Activated CD4-positive, alpha-beta T cell treated with anti-CD3 and anti-CD28 coated beads for 1 hour (primary cell): ENCODE results near the gene CROCC2.

Experiments used
- DNase-seq: peaks from one replicate; pipeline ENCODE4 v3.0.0-alpha.2; 2020

The CROCC2 gene

DNA sequence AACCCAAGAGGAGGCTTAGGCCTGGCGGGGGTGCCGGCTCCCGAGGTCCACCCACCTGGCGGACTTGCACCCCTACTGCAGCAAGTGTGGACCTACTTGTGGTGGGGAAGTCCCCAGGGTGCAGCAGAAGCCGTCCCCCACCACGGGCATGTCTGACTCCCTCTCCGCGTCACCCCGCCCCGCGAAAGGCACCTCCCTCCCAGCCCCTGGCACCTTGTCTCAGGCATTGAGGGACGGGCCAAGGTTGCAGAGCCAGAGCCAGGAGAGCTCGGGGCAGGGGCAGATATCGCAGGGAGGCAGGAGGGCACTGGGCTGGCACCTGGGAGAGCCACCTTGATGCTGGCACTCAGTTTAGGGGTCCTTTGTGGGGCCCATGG, 19.0 kb downstream of the CROCC2 start:
- DNase-seq = no peak

DNA sequence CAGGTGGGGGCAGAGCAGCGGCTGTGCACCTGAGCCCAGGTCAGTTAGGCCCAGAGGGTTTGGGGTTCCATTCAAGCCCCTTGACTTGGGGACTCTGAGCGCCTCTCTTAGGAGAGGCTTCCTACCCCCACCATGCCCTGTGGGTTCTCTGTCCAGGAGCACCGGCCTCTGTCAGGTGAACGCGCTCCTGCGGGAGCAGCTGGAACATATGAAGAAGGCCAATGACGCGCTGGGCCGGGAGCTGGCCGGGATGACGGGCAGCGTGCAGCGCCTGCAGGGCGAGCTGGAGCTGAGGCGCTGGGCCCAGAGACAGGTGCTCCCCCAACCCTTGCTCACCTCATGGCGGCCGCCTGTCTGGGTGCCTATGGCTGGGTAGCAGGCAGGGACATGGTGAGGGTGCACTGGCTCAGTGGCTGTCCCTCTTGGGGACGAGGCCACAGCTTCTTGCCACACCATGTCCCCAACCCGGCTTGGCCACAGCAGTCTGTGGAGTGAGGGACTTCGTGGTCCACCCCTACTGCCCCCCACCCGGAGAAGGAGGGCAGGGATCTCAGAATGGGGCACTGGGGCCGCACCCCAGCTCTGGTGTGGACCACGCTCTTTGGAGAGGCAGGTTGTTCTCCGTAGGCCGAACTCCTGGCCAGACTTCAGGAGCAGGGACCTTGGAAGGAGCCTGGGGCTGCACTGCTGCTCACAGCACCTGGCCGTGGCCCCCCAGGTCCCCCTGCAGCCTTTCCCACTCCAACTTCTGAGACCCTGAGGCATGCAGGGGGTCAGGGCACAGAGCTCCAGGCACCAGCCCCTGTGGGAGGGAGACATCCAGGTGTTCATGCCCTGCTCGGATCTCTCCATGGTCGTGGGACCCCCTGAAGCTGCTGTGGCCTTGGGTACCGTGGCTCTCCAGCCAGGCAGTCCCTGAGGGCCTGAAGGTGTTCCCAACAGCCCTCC, 19.7 kb downstream of the CROCC2 start:
- DNase-seq = no peak

DNA sequence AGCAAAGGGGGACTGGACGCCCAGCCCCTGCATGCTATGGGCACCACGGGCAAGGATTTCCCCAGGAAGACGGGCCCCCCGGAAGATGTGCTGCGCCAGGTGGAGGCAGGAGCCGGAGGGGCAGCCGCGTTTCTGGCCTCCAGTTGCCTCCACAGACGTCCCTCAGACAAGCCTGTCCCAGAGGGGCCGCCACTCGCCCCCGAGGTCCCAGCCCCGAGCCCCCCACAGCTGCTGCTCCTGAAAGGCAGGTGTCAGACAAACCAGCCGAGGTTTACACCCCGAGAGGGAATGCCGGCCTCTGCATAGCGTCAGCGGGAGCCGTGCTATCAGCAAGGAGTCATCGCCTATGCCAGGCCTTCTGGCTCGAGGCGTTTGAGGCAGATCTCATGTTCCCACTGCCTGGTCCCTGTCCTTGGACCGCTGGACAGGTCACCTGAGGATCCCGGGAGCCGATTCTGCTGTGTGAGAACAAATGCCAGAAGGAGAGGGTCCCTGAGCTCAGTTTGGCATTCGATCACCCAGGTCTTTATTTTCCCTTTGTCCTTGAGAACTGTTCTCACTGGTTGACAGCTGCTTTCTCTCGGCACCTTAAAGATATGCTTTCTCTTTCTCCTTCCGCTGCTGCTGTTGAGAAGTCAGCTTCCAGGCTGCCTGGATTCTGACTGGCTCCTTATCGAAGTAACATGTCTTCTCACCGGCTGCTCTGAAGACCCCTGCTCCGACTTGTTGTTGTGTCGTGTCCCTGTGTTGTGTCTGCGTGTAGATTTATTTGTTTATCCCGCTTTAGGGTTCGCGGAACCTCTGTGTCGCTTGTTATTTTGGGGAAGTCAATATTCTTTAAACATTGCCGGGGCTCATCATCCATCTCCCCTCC, 20.6 kb downstream of the CROCC2 start:
- peak; percentile 5 for DNase-seq

DNA sequence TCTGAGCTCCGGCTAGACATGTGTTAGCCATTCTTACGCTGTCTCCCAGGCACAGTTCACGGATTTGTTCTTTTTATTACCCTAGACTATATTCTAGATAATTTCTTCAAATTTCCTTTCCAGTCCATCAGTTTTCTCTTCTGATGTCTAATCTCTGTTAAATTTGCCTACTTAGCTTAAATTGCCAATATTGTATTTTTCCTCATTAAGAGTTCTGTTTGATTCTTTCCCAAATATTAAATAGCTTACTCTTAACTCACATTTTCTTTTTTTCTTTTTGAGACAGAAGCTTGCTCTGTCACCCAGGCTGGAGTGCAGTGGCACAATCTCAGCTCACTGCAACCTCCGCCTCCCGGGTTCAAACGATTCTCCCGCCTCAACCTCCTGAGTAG, 21.2 kb downstream of the CROCC2 start:
- DNase-seq = no peak

DNA sequence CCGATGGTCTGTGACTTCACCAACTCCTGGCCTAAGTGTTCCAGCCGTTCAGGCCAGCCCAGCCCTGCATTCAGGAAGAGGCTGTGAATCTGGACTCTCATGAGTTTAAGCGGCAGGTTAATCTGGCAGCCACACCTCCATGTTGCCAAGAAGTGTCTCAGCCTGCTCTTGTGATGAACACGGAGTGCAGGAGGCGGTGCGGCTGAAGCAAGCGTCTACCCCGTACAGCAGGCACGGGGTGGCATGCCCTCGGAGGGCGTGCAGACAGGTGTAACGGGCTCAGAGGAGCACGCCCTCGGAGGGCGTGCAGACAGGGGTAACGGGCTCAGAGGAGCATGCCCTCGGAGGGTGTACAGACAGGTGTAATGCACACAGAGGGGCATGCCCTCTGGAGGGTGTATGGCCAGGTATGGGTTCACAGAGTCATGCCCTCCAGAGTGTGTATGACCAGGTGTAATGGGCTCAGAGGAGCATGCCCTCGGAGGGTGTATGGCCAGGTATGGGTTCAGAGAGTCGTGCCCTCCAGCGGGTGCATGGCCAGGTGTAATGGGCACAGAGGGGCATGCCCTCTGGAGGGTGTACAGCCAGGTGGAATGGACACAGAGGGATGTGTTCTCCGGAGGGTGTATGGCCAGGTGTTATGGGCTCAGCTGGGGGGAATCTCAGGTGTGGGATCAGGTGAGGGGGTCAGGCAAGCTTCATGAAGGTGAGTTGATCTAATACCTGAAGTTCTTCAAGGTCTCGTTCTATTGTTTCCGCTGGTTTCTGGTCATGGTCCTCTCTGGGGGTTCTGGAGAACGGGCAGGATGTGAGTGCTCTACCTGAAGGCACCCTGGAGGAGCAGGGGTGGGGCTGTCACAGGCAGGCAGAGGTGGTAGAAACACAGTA, 22.6 kb downstream of the CROCC2 start:
- DNase-seq = no peak

DNA sequence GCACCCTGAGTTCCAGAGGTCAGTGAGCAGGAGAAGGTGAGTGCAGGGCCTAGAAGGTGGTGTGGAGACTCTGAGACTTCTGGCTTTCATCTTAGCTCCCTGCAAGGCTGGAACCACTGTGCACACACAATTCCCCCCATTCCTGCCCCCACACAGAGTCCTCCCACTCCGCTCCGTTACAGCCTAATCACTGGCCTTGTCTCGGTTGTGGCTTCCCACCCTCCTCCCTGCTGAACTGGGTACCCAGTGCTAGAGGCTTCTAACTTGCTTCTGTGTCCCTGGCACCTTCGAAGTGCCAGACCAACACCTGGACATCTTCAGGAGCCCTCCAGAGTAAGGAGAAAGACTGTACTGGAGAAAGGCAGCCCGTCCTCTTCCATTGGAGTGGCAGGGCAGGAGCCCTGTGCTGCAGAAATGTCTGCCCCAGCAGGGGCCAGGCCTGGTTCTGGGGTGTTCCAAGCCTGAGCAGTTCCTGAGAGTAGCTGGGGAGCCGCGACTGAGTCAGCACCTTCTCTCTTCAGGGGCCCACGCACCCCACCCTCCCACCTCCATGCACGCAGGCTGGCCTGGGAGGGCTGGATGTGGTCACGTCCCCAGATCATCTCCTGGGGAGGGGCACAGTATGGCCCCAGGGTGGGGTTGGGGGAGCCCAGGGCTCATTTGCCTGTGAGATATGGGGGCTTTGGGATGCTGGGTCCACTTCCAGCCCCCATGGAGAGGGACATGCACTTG, 23.4 kb downstream of the CROCC2 start:
- no peak for DNase-seq

DNA sequence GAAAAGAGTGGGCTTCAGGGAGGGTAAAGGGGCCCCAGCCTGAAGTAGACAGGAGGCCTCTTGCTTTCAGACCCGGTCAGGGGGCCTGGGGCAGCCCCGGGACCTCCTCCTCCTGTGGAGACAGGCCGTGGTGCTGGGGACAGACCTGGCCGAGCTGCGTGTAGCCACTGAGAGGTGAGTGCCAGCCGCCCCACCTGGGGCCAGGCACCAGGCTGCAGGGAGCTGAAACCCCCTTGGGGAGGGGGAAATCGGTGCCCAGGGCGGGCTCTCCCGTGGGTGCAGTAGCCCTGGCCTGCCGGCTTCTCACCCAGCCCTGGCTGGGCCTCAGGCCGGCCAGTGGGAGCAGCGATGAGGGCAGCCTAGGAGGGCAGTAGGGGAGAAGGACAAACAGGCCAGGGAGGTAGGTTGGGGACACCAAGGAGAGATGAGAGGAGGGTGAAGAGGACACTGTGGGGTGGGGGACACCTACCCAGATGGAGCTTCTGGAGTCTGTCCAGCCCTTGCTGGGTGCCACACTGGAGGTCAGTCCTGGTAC, 24.0 kb downstream of the CROCC2 start:
- no peak for DNase-seq

DNA sequence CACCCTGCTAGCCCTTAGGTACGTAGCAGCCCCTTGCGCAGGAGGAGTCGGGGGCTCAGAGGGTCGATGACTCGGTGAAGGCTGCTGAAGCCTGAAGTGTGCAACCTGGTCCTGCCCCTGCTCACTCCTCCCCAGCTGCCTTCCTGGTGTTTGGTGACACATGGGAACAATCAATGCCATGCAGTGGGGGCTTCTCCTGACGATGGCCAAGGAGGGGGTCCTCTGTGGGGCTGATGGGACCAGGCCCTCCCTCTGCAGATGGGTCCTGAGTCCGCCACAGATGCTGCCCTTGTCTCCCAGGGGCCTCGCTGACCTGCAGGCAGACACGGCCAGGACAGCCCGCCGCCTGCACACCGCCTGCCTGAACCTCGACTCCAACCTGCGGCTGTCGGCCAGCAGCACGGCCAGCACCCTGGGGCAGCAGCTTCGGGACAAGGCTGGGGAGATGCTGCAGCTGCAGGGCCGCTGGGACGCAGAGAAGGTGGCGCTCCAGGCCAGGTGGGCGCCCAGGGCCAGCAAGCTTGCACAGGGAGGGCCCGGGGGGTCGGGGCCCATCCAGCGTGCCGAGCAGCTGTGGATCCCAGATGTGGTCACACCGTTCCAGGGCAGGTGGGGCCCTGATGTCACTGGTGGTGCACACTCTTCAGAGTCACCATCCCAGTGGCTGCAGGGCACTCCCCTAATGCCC, 24.6 kb downstream of the CROCC2 start:
- DNase-seq = no peak

DNA sequence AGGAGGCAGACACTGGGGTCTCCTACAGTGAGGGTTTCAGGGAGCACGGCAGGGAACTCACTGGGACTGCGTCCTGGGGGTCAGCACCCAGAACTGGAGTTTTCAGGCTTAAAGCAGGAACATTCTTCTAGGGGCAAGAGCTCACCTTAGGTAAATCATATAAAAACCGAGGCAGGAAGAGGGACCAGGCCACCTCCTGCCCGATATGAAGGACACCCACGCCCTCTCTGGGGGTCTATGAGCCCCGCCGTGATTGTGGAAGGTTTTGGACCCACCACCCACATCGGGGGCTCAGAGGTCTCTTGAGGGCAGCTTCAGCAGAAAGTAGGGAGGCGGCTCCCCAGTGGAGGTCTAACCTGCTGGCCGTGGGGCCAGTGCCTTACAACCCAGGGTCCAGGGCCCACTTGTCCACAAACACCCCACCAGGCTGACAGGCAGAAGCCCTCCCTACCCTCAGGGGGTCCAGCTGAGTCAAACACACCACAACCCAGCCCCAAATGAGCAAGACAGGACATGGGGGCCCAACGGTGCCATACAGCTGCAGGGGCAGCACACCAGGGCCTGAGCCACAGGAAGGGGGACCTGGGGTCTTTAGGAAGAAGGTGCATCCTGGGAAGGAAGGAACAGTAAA, 25.3 kb downstream of the CROCC2 start:
- DNase-seq = no peak

DNA sequence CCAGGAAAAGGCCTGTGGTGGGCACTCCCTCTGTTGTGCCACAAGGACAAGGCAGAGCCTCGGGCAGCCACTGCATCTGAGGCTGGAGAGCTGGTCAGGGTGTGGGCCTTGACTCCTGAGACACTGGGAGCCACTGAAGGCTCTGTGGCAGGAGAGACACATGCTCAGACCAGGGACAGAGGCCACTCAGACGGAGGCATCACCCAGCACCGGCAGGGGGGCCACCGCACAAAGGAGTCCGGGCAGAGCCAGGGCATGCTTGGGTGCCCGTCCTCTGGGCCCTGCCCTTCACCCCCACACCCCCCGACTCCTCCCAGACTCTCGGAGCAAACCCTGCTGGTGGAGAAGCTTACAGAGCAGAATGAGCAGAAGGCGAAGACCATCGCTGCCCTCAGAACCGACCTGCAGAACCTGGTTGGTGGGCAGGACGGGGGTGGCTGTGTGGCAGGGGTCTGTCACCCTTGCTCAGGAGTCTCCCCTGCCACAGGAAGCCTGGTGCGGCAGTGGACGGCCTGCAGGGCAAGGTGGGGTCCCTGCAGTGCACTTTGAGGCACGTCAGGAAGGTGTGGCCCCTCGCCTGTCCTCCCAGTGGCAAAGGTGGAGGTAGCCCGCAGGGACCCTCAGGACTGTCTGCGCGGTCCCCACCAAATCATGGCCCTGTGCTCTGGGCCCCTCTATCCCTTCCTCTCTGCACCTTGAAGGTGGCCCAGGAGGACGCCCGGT, 26.0 kb downstream of the CROCC2 start:
- no peak for DNase-seq

DNA sequence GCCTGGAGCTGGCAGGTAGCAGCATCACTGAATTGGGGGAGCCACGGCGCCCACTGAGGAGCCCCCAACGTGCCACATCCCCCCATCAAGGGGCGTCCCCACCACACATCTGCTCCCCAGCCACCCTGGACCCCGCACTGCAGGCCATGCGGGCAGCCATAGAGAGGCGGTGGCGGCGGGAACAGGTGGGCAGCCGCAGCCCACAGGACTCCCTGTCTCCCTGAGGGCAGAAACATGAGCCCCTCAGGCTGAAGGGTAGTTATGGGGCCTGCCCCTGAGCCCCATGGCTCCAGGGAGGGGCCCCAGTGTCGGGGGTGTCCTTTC, 26.6 kb downstream of the CROCC2 start:
- no peak for DNase-seq

DNA sequence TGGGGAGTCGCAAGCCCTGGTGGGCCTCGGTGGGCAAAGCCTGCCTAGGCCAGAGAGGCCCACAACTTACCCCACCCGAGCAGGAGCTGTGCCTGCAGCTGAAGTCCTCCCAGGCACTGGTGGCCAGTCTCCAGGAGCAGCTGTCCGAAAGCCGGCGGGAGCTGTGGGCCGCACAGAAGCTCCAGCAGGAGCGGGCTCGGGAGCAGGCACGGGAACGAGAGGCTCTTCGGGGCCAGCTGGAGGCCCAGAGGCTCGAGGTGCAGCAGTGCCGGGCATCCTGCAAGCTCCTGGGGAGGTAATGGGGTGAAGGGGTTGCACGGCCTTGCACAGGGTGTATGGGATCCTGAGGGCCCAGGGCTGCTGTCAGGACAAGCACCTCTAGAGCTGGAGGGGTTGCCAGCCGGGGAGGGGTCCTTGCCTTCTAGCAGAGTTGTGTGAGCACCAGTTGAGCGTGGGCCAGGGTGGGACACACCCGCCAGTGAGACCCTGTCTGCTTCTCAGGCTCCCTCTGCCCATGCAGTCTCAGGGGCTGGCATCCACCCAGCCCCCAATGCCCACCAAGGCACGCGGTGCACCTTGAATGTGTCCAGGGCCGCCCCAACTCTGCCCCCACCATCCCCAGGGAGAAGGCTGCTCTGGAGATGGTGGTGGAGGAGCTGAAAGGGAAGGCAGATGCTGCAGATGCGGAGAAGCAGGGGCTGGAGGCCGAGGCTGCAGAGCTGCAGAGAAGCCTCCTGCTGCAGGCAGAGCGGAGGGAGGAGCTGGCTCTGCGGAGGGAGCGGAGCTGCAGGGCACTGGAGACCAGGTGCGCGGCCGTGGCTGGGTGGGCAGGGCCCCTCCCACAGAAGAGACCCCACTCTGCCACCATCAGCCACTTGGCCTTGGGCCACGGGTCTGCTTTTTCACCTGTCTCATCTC, 27.2 kb downstream of the CROCC2 start:
- DNase-seq = no peak

DNA sequence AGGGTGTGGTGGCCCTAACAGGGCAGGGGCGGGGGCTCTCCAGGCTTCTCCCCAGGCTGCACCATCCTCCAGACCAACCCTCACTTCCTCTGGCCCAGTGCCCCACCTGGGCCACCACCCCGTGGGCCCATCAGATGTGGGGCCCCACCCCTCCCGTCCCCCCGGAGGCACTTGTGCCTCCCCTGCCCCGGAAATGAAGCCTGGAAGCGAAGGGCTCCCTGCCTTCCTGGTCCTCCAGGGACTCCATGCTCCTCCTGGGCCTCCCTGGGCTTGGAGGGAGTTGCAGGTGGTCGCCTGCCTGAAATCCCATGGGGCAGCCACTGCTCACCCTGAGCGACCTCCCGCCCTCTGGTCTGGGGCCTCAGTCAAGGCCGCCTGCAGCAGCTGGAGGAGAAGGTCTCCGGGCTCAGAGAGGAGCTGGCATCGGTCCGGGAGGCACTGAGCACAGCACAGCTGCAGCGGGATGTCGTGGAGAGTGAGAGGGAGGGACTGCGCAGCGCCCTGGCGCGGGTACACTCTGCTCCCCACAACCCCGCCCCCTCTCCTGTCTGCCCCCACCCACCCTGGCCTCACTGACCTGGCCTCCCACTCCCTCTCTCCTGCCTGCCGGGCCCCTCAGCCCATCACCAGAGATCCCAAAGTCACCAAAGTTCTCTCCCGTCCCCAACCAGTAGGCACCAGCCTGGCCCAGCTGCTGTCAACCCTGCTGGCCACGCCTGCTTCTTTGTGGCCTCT, 28.0 kb downstream of the CROCC2 start:
- no peak for DNase-seq

DNA sequence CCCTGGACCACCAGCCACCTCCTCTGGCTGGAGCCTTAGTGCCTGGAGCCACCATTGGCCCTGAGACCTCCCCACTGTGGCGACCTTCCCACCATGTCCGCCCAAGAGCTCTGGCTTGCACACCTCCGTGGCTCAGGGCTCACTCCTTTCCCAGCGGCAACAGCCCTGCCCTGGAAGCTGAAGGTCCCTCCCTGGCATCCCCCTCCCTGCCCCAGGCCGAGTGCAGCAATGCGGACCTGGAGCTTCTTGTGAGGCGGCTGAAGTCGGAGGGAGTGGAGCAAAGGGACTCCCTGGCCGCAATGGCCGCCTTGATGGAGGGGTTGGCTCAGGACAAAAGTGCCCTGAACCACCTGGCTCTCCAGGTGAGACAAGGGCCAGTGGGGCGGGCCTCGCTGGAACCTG, 28.6 kb downstream of the CROCC2 start:
- DNase-seq = no peak

DNA sequence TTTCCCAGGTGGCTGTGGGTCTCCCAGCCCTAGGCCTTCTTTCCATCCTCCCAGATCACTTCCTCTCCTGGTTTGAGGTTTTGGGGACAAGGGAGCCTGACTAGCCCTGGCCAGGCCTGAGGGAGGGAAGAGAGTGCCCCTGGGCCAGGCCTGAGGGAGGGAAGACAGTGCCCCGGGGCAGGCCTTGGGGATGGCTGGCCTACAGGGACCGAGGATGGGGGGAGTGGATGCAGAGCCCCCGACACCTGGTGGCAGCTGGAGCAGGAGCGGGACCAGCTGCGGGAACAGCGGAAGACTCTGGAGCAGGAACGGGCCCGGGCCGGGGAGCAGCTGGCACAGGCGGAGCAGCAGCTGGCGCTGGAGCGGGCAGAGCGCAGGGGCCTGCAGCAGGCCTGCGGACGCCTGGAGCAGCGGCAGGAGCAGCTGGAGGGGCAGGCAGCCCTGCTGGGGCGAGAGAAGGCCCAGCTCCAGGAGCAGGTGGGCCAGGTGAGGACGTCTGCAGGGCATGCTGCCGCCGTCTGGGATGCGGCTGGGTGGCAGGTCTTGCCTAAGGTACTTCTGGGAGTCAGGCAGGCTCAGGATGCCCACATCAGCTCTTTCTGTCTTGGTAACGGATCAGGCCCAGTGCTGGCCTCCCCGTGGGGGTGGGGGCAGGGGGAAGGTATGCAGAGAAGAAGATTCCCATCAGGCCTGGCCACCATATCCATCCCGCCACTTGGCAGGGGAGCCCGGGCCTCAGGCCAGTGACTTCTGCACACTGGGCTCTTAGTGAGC, 29.2 kb downstream of the CROCC2 start:
- no peak for DNase-seq

DNA sequence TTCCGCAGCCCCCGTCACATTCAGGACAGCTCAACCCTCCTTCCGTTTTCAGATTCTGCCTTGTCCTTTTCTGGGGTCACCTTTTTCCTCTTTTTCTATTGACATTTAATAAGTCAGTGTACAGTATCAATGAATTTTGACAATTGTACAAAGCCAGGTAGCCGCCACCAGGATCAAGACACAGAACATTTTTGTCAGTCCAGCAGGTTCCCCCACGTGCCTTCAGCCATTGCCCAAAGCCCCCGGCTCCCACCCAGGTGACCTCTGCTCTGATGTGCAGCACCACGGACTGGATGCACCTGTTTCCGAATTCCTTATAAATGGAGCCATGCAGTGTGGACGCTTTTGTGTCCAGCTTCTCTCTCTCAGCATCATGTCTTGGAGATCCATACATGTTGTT, 30.0 kb downstream of the CROCC2 start:
- no peak for DNase-seq

DNA sequence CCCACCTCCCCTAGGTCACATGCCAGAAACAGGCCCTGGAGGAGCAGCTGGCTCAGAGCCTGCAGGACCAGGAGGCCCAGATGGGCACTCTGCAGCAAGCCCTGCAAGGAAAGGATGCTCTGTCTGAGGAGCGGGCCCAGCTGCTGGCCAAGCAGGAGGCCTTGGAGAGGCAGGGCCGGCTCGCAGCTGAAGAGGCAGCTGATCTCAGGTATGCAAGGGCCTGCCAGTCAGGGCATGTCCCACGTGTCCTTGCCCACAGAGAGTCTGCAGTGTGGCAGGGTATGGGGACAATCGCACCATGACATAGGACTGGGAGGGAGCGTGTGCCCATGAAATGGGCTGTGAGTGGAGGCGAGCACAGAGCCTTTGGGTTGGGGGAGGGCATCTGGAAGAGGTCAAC, 39.9 kb downstream of the CROCC2 start:
- DNase-seq = no peak

DNA sequence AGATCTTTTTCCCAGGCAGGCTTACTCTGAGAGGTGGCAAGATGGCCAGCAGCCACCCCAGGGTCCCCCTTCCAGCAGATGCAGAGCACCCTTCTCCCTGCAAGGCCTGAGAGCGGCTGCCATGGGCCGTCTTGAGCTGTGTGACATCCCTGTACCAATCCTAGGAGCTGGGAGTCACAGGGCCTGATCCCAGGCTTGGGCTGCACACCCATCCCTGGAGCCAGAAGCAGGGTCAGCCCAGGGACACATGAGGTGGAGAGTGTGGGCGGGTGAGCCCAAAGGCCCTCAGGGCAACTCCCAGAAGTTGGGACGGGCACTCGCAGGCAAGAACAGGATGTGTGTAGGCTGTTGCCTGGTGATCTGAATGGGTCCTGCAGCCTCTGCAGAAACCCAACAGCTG, 40.5 kb downstream of the CROCC2 start:
- no peak for DNase-seq
